H1 (cell line): ENCODE measurements around the gene ARFGEF3. TPM values are rescaled to one million over a fixed set of nuclear protein-coding genes. Genes with fewer than 3 reads are reported as not detected.

ENCODE experiments used
- CBX8 ChIP-seq: fragments of 300-800, 300-1000 bp; sonication (generic); IDR thresholded peaks from 2 replicates; pipeline ENCODE4 v1.7.1; 2016; ENCODE audit warnings: low read depth, low read length, borderline replicate concordance
- CHD7 ChIP-seq: fragments of 300-600 bp; sonication (generic); IDR thresholded peaks from 2 replicates; pipeline ENCODE4 v1.7.1; 2012; ENCODE audit warnings: low read length, moderate library complexity, mild to moderate bottlenecking, inconsistent platforms; ENCODE audit not compliant: insufficient replicate concordance
- HDAC2 ChIP-seq, 2 experiments: fragments of 300-600 bp in 1 of 2; sonication (generic) in 1 of 2; IDR thresholded peaks; 2 replicates each; pipeline ENCODE4 v1.6.1; 2011 to 2012; ENCODE audit warnings: low read depth in 2 of 2, low read length in 2 of 2, mild to moderate bottlenecking in 2 of 2, moderate library complexity in 2 of 2, borderline replicate concordance in 1 of 2, inconsistent platforms in 1 of 2
- JUN ChIP-seq: IDR thresholded peaks from 2 replicates; pipeline ENCODE4 v1.6.1; 2011; ENCODE audit warnings: low read depth, mild to moderate bottlenecking, improper control_type of control experiment, low read length
- POU5F1 ChIP-seq: IDR thresholded peaks from 2 replicates; pipeline ENCODE4 v1.6.1; 2011; ENCODE audit warnings: low read depth, mild to moderate bottlenecking, low read length, moderate library complexity
- RAD21 ChIP-seq, 2 experiments: IDR thresholded peaks in 1 of 2; conservative IDR thresholded peaks in 1 of 2; 2 replicates each; pipeline ENCODE4 v1.6.1; 2011; ENCODE audit warnings: low read depth in 2 of 2, low read length in 2 of 2, improper control_type of control experiment in 1 of 2, inconsistent platforms in 1 of 2, mild to moderate bottlenecking in 1 of 2, moderate library complexity in 1 of 2
- SAP30 ChIP-seq: fragments of 300-600 bp; sonication (generic); IDR thresholded peaks from 2 replicates; pipeline ENCODE4 v1.7.1; 2012; ENCODE audit warnings: low read length, moderate library complexity, mild to moderate bottlenecking, inconsistent platforms; ENCODE audit not compliant: insufficient read depth, insufficient replicate concordance
- SIN3A ChIP-seq, 2 experiments: IDR thresholded peaks in 1 of 2; conservative IDR thresholded peaks in 1 of 2; 2 replicates each; pipeline ENCODE4 v1.6.1; 2011 to 2012; ENCODE audit warnings: low read length in 2 of 2, improper control_type of control experiment in 1 of 2, low read depth in 1 of 2, mild to moderate bottlenecking in 1 of 2
- polyA plus RNA-seq, 7 experiments: library from polyadenylated mRNA; depleted of rRNA in 3 of 7; stranded (reverse) in 5 of 7; unstranded in 2 of 7; fragments of >200 nt in 5 of 7; fragments of 200-250 nt in 2 of 7; gene quantifications; 1 replicate in 5 of 7; 2 replicates in 1 of 7; 4 replicates in 1 of 7; pipeline versions ENCODE4 v1.2.1 to v1.2.3, GENCODE V29; 2011 to 2013; ENCODE audit warnings: missing spikeins in 2 of 7, mixed read lengths in 2 of 7
- total RNA-seq: library from RNA; stranded (reverse); fragmentation: NEBNext Ultra II Directional; extraction: Animal tissue kit (Norgen Biotek cat#: 25700); gene quantifications from 2 replicates; pipeline ENCODE4 v1.2.1, GENCODE V29; 2021

ARFGEF3 gene
- total and polyA plus RNA-seq, 2 of the 8 experiments (the other 6 are each of a cell fraction or from before 2014, with no cell fraction given): 5.8 to 23.2 TPM

- no peak for TF ChIP-seq CHD7
- no peak for TF ChIP-seq POU5F1
- TF ChIP-seq SIN3A (conservative IDR thresholded peaks at IDR 0.05 in 1 of 2, IDR thresholded peaks at IDR 0.05 in 1 of 2; ENCODE audit: low read depth in 1 of 2, low read length in 2 of 2): peak in 1 of 2 experiments; percentile 54; a peak in 3 of 4 replicates
- peak in 1 of 2 experiments; percentile 38; a peak in 1 of 4 replicates for TF ChIP-seq HDAC2 (IDR thresholded peaks at IDR 0.05; ENCODE audit: borderline replicate concordance in 1 of 2, low read depth in 2 of 2, low read length in 2 of 2)
- TF ChIP-seq JUN: no peak
- no peak for TF ChIP-seq CBX8
- TF ChIP-seq RAD21 (IDR thresholded peaks at IDR 0.05 in 1 of 2, conservative IDR thresholded peaks at IDR 0.05 in 1 of 2; ENCODE audit: low read depth in 2 of 2, low read length in 2 of 2): peak in 1 of 2 experiments; percentile 8; a peak in 1 of 4 replicates
- TF ChIP-seq SAP30: no peak
Observed at GRCh38 chr6:138162111-138162954, 594 bp downstream of the ARFGEF3 start (continued).
